HG03139 (cell line): ENCODE data around the gene ENOX1.

ENCODE experiments used
- ATAC-seq: cut with Tn5 transposase; IDR thresholded peaks from one replicate; pipeline ENCODE4 v1.9.1; 2021; ENCODE audit not compliant: unreplicated experiment

The ENOX1 gene

DNA sequence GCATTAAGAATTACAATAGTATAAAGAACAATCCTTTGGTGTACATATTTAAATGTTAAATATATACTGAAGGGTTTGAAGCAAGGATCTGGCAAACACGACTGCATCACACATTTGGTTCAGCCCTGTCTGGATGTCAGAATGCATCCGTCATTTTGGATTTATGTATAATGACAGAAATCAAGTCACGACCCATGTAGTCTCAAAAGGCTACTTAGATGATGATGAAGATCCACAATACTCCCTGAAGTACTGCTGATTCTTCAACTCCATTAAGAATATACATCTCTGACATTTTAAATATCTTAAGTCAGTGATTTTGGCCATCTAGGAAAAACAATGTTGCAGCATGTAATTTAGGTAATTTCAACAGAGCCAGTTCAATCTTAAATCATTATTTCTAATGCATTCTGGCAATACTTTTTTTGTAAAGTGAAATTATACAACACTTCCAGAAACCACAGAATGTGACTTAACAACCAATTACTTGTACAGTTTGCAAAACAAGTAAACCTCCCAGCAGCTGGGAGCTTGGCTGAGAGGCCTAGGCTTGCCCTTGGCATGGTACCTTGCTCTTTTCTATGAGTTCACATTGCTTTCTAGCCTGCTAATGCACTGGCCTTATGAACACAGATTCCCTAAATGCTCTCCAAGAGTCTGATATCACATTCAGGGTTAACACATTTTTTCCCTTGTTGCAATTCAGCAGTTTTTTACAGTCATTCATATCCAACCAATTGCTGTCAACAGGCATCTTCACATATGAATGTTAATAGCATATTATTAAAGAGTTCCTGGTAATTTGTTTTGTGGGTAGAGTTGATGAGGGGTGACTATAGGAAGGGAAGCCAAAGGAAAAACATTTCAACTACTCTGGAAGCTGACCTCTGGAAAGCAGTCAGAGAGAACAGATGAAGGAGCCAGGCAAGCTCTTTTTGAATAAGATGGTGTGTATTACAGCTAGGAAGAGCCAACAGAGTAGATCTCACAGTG, 175.2 kb downstream of the ENOX1 start:
- ATAC-seq: no peak

GRCh38 chr13:43608400-43609137, 178.2 kb downstream of the ENOX1 start:
- ATAC-seq: no peak

- no peak for ATAC-seq
Observed at GRCh38 chr13:43597599-43597945, 189.2 kb downstream of the ENOX1 start.

GRCh38 chr13:43596924-43597598, 189.7 kb downstream of the ENOX1 start:
- no peak for ATAC-seq

DNA sequence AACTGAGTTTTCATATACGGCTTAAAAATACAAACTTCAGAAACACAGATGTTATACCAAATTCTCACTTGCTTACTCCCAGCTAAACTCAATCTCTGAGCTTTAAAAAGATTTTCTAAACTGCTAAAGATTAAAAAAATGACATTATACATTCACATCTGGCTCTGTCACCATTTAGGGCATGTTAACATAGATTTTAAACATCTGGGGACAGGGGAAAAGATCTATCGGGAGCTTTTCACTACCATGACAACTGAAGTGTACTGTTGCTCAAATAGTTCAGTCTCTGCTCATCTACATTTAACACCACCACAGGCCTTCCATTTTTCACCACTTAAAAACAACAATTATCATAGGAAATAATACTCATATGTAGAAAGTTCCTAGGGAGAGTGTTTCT, 190.8 kb downstream of the ENOX1 start:
- ATAC-seq: no peak

GRCh38 chr13:43587376-43587775, 199.4 kb downstream of the ENOX1 start:
- ATAC-seq: no peak

- ATAC-seq: no peak
Observed at GRCh38 chr13:43584751-43585150, 202.0 kb downstream of the ENOX1 start.

GRCh38 chr13:43583321-43583720, 203.5 kb downstream of the ENOX1 start:
- no peak for ATAC-seq

- ATAC-seq: no peak
Observed at GRCh38 chr13:43580280-43580679, 206.5 kb downstream of the ENOX1 start.

GRCh38 chr13:43579321-43579720, 207.5 kb downstream of the ENOX1 start:
- no peak for ATAC-seq

DNA sequence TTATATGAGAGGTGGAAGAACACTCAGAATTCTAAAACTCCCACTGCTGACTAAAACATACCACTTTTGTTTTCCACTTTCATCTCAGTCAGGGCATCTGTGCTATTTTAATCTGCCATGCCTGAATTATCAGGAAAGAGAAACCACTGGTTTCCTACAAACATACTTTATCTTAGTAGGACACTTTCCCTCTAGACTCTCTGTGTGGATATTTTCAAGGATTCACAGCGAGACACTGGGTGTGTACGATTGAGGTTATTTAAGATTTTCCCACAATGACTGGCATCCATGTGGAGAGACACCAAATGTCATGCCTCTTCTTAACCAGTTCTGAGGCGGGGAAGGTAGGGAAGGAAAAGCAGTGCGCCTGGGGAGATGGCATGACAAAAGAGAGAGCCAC, 212.2 kb downstream of the ENOX1 start:
- ATAC-seq: no peak

- ATAC-seq: no peak
Observed at GRCh38 chr13:43573802-43574514, 212.8 kb downstream of the ENOX1 start.

DNA sequence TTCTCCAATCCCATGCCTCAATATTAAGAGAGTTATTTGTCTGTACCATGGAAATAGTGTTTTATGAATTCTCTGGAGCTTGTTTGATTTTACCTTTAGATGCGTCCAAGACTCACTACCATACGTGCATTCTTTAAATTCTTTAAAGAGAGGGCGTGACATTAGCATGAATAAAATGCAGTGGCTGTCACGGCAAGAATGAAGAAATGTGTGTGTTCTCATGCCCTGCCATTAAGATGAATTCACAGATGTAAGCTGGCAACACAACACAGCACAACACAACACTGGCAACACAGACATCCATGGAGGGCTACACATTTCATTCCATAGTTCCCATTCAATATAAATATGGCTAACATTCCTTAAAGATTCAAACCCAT, 213.4 kb downstream of the ENOX1 start:
- ATAC-seq: no peak

DNA sequence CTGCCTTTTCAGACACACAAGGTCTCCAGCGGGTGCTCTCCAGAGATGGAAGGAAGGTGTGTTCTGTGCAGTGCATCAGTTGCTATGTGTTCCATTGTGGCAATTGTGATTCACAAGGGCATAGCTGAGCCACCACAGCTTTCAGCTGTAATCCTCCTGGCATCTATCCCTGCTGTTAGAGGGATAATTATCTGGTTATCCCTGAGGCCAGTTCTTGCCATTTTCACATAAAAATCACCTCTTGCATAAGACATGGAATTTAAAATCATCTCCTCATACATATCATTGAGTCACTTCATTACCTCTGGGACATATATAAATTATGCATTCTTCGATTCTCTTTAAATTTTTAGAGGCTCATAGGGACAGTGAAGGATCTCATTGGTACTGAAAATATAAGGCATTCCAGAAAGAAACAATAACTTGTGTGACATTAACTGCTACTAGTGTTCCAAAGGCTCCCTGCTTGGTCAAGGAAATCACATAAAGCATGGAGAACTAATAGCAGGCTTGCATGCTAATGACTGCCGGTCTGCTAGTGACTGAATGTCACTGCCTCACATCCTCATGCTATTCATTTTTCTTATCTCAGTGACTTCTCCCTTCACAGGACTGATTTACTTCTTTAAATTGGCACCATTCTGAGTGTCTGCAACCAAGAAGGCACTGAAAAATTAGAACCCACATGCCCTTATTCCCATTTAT, 214.0 kb downstream of the ENOX1 start:
- no peak for ATAC-seq

GRCh38 chr13:43569658-43570057, 217.1 kb downstream of the ENOX1 start:
- no peak for ATAC-seq

DNA sequence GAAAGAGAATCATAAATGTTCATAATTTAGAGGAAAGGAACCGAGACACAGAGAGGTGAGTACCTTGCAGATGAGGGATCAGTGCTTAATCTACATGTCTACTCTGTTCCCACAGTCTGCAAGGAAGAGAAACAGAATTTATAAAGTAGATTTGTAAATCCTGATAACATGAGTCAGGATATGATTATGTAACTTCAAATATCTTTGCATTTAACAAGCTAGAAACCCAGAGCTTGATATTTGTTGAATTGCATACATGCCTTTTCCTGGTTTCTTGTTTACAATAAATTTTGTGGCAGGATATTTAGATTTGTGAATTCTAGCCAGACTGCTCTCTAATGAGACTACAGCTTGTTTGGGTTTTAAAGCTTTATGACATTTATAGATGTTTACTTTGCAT, 219.2 kb downstream of the ENOX1 start:
- ATAC-seq: no peak

- no peak for ATAC-seq
Observed at GRCh38 chr13:43564952-43565351, 221.8 kb downstream of the ENOX1 start.

GRCh38 chr13:43561081-43561480, 225.7 kb downstream of the ENOX1 start:
- no peak for ATAC-seq

- ATAC-seq: no peak
Observed at GRCh38 chr13:43558939-43559338, 227.8 kb downstream of the ENOX1 start.

GRCh38 chr13:43558326-43558725, 228.4 kb downstream of the ENOX1 start:
- no peak for ATAC-seq
